ENCODE measurements around the gene TWF2. TPM values are rescaled to one million over a fixed set of nuclear protein-coding genes. Genes with fewer than 3 reads are reported as not detected.

Gene TWF2
- total and polyA plus RNA-seq, 10 of the 15 experiments (the other 5 are each of a cell fraction or from before 2014, with no cell fraction given), result 0.16 to 106 (median 68.5) TPM

GRCh38 chr3:52238193-52238760 lies 681 bp downstream of the TWF2 start (continued):
- TF ChIP-seq FOXK2 (IDR thresholded peaks at IDR 0.05) (peak; percentile 8; the same call in 1 of the 2 replicates), ZNF217 (IDR thresholded peaks at IDR 0.05) (no peak), CEBPB (IDR thresholded peaks at IDR 0.05; ENCODE audit: borderline replicate concordance in 1 of 2, low read depth in 2 of 2, low read length in 2 of 2) (no peak), BMI1 (IDR thresholded peaks at IDR 0.05; ENCODE audit: borderline replicate concordance) (no peak), BCL3 (IDR thresholded peaks at IDR 0.05; ENCODE audit: borderline replicate concordance, insufficient read depth, low read depth, low read length, poor library complexity, severe bottlenecking) (no peak), JUNB (IDR thresholded peaks at IDR 0.05) (no peak), NR2F1 (conservative IDR thresholded peaks at IDR 0.05) (peak; percentile 94), EGR1 (IDR thresholded peaks at IDR 0.05; ENCODE audit: borderline replicate concordance in 1 of 2, low read depth in 2 of 2, low read length in 2 of 2) (0 out of 3 replicates have a peak, but pooled peaks of 1 of the 2 experiments have one; percentile 7), CTCF (IDR thresholded peaks at IDR 0.05 in 2 of 3, conservative IDR thresholded peaks at IDR 0.05 in 1 of 3; ENCODE audit: control insufficient read depth in 2 of 3, extremely low read depth in 1 of 3, insufficient read depth in 1 of 3, low read depth in 3 of 3, low read length in 3 of 3) (no peak), NFYA (IDR thresholded peaks at IDR 0.05; ENCODE audit: borderline replicate concordance, low read depth, low read length) (no peak), BRCA1 (IDR thresholded peaks at IDR 0.05; ENCODE audit: low read depth, low read length) (no peak), MTA3 (IDR thresholded peaks at IDR 0.05; ENCODE audit: borderline replicate concordance, low read length) (no peak), YY1 (IDR thresholded peaks at IDR 0.05; ENCODE audit: low read depth, low read length) (no peak), RAD21 (IDR thresholded peaks at IDR 0.05; ENCODE audit: insufficient read depth, low read depth, low read length) (no peak), ZNF622 (IDR thresholded peaks at IDR 0.05) (no peak), SREBF1 (IDR thresholded peaks at IDR 0.05; ENCODE audit: low read length) (no peak), TCF12 (IDR thresholded peaks at IDR 0.05; ENCODE audit: low read depth, low read length) (no peak), POLR2AphosphoS2 (IDR thresholded peaks at IDR 0.05; ENCODE audit: low read depth, low read length) (no peak), PKNOX1 (IDR thresholded peaks at IDR 0.05) (peak; percentile 32; the same call in 1 of the 2 replicates), STAT3 (IDR thresholded peaks at IDR 0.05; ENCODE audit: low read depth, low read length) (no peak), NR2C1 (IDR thresholded peaks at IDR 0.05) (peak; percentile 70), EZH2 (IDR thresholded peaks at IDR 0.05; ENCODE audit: borderline replicate concordance, control insufficient read depth, low read depth, low read length) (no peak), GATAD2B (conservative IDR thresholded peaks at IDR 0.05; ENCODE audit: low read depth) (no peak), EED (IDR thresholded peaks at IDR 0.05; ENCODE audit: low read depth) (no peak)

All from GM12878 (cell line).